ENCODE data around the gene XPC.

Gene XPC

GRCh38 chr3:14211621-14212020, 33.2 kb upstream of the XPC start:
- TF ChIP-seq CTCF (IDR thresholded peaks at IDR 0.05), result no peak

- TF ChIP-seq CTCF (IDR thresholded peaks at IDR 0.05), result no peak
Observed at GRCh38 chr3:14210843-14211594, 32.6 kb upstream of the XPC start.

- TF ChIP-seq CTCF (IDR thresholded peaks at IDR 0.05), result no peak
Observed at GRCh38 chr3:14210290-14210688, 31.9 kb upstream of the XPC start.

GRCh38 chr3:14209581-14210289, 31.3 kb upstream of the XPC start:
- TF ChIP-seq CTCF (IDR thresholded peaks at IDR 0.05), result no peak

- TF ChIP-seq CTCF (IDR thresholded peaks at IDR 0.05), result no peak
Observed at GRCh38 chr3:14208977-14209394, 30.6 kb upstream of the XPC start.

- TF ChIP-seq CTCF (IDR thresholded peaks at IDR 0.05), result no peak
Observed at GRCh38 chr3:14208168-14208567, 29.8 kb upstream of the XPC start.

GRCh38 chr3:14206548-14207177, 28.3 kb upstream of the XPC start:
- no peak for TF ChIP-seq CTCF (IDR thresholded peaks at IDR 0.05)

All from LNCAP (cell line).